Measurements from ENCODE around the gene ATXN2L. TPM values are rescaled to one million over a fixed set of nuclear protein-coding genes. Genes with fewer than 3 reads are reported as not detected.
A peak's percentile ranks its signal among the peaks of the same experiment; 100 is the strongest.

ATXN2L gene
- total and polyA plus RNA-seq, 2 of the 13 experiments (the other 11 are each of a cell fraction or from before 2014, with no cell fraction given) = 40.8 to 55.1 TPM

DNA sequence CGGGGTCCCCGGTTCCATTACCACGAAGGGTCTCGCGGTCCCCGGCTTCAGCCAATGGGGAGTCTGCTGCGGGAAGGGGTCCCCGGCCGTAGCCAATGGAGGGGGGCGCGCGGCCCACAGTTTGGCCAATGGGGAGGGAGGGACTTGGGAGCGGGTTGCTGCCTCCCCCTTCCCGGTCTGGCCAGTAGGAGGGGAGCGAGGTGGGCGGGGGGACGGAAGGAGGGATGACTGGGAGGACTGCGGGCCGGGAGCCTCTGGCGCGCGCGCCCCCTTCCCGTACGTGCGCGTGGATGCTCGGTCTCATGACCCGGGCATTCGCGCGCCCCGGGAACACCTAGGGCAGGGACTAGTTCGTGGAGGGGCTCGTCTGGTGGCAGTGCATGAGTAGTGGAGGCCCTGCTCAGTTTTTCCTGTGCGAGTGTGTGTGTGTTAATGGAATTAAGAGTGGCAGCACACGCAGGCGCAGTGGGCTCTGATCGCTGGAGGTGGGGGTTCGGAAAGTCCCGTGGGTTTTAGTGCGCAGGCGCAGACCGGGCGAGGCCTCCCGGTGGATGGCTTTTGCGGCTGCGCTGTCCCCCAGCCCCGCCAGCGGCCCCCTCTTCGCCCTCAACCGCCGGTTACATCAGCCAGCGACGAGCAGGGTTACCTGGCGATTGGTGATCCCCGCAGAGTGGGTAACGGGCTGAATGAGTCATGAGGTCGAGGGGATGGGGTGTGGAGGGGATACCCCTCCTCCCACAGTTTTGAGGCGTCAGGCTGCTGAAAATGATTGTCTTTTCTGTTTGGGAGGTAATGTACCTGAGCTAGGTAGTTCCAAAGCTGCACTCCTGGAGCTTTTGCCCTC is 1.3 kb downstream of the ATXN2L start (continued):
- TF ChIP-seq, protein P1, sequence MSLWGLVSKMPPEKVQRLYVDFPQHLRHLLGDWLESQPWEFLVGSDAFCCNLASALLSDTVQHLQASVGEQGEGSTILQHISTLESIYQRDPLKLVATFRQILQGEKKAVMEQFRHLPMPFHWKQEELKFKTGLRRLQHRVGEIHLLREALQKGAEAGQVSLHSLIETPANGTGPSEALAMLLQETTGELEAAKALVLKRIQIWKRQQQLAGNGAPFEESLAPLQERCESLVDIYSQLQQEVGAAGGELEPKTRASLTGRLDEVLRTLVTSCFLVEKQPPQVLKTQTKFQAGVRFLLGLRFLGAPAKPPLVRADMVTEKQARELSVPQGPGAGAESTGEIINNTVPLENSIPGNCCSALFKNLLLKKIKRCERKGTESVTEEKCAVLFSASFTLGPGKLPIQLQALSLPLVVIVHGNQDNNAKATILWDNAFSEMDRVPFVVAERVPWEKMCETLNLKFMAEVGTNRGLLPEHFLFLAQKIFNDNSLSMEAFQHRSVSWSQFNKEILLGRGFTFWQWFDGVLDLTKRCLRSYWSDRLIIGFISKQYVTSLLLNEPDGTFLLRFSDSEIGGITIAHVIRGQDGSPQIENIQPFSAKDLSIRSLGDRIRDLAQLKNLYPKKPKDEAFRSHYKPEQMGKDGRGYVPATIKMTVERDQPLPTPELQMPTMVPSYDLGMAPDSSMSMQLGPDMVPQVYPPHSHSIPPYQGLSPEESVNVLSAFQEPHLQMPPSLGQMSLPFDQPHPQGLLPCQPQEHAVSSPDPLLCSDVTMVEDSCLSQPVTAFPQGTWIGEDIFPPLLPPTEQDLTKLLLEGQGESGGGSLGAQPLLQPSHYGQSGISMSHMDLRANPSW (CRISPR knock-in tag; IDR thresholded peaks at IDR 0.05; ENCODE audit: borderline replicate concordance) = no peak
- peak; percentile 76 for TF ChIP-seq SSRP1 (CRISPR knock-in tag; IDR thresholded peaks at IDR 0.05)
- peak; percentile 78; the same call in 1 of the 2 replicates for TF ChIP-seq ZNF607 (CRISPR knock-in tag; IDR thresholded peaks at IDR 0.05; ENCODE audit: borderline replicate concordance)
- TF ChIP-seq ARID2 (CRISPR knock-in tag; IDR thresholded peaks at IDR 0.05; ENCODE audit: borderline replicate concordance) = no peak
- TF ChIP-seq ZFP36 (IDR thresholded peaks at IDR 0.05; ENCODE audit: borderline replicate concordance, low read depth, low read length, partially characterized antibody) = no peak
- TF ChIP-seq, protein P2, sequence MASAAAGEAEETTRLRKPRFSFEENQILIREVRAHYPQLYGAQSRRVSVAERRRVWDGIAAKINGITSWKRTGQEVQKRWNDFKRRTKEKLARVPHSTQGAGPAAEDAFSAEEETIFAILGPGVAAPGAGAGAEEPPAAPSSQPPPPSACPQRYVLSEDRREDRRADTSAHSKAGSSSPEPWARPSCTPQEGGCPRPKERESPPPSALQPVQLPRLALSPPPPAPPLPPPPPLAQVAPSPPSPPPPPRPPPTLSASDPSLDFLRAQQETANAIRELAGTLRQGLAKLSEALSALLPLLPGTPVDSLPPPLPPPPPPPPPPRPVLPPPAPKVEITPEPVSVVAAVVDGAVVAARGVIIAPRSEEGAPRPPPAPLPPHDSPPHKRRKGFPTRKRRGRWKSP (CRISPR knock-in tag; IDR thresholded peaks at IDR 0.05) = peak; percentile 37; the same call in 1 of the 2 replicates
- no peak; the same call in 1 of the 2 replicates for TF ChIP-seq ZNF83 (CRISPR knock-in tag; IDR thresholded peaks at IDR 0.05; ENCODE audit: borderline replicate concordance)
- TF ChIP-seq, protein P3, sequence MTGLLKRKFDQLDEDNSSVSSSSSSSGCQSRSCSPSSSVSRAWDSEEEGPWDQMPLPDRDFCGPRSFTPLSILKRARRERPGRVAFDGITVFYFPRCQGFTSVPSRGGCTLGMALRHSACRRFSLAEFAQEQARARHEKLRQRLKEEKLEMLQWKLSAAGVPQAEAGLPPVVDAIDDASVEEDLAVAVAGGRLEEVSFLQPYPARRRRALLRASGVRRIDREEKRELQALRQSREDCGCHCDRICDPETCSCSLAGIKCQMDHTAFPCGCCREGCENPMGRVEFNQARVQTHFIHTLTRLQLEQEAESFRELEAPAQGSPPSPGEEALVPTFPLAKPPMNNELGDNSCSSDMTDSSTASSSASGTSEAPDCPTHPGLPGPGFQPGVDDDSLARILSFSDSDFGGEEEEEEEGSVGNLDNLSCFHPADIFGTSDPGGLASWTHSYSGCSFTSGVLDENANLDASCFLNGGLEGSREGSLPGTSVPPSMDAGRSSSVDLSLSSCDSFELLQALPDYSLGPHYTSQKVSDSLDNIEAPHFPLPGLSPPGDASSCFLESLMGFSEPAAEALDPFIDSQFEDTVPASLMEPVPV (CRISPR knock-in tag; IDR thresholded peaks at IDR 0.05) = peak; percentile 9; the same call in 1 of the 2 replicates
- no peak for TF ChIP-seq NPAS2 (CRISPR knock-in tag; IDR thresholded peaks at IDR 0.05; ENCODE audit: borderline replicate concordance)
- TF ChIP-seq FOSL2 (CRISPR knock-in tag; IDR thresholded peaks at IDR 0.05) = peak; percentile 94
- no peak for TF ChIP-seq BRCA1 (CRISPR knock-in tag; IDR thresholded peaks at IDR 0.05)
- peak; percentile 91 for TF ChIP-seq NFYB (CRISPR knock-in tag; IDR thresholded peaks at IDR 0.05)
- TF ChIP-seq ZNF788 (CRISPR knock-in tag; IDR thresholded peaks at IDR 0.05; ENCODE audit: borderline replicate concordance) = peak; percentile 72; the same call in 1 of the 2 replicates
- TF ChIP-seq ZSCAN22 (CRISPR knock-in tag; IDR thresholded peaks at IDR 0.05) = peak; percentile 86; the same call in 1 of the 2 replicates
- TF ChIP-seq, protein P4, sequence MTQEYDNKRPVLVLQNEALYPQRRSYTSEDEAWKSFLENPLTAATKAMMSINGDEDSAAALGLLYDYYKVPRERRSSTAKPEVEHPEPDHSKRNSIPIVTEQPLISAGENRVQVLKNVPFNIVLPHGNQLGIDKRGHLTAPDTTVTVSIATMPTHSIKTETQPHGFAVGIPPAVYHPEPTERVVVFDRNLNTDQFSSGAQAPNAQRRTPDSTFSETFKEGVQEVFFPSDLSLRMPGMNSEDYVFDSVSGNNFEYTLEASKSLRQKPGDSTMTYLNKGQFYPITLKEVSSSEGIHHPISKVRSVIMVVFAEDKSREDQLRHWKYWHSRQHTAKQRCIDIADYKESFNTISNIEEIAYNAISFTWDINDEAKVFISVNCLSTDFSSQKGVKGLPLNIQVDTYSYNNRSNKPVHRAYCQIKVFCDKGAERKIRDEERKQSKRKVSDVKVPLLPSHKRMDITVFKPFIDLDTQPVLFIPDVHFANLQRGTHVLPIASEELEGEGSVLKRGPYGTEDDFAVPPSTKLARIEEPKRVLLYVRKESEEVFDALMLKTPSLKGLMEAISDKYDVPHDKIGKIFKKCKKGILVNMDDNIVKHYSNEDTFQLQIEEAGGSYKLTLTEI (CRISPR knock-in tag; conservative IDR thresholded peaks at IDR 0.05) = no peak
- no peak for TF ChIP-seq ZNF773 (CRISPR knock-in tag; IDR thresholded peaks at IDR 0.05; ENCODE audit: borderline replicate concordance)
- TF ChIP-seq, protein P5, sequence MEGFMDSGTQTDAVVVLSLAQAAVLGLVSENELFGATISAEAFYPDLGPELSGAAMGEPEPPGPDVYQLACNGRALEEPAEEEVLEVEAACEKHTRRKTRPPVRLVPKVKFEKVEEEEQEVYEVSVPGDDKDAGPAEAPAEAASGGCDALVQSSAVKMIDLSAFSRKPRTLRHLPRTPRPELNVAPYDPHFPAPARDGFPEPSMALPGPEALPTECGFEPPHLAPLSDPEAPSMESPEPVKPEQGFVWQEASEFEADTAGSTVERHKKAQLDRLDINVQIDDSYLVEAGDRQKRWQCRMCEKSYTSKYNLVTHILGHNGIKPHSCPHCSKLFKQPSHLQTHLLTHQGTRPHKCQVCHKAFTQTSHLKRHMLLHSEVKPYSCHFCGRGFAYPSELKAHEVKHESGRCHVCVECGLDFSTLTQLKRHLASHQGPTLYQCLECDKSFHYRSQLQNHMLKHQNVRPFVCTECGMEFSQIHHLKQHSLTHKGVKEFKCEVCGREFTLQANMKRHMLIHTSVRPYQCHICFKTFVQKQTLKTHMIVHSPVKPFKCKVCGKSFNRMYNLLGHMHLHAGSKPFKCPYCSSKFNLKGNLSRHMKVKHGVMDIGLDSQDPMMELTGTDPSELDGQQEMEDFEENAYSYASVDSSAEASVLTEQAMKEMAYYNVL (CRISPR knock-in tag; IDR thresholded peaks at IDR 0.05; ENCODE audit: borderline replicate concordance) = peak; percentile 62; the same call in 1 of the 2 replicates
- TF ChIP-seq RCOR2 (CRISPR knock-in tag; IDR thresholded peaks at IDR 0.05) = peak; percentile 52; the same call in 1 of the 2 replicates
